ENCODE data around the gene COG4.
A peak's percentile ranks its signal among the peaks of the same experiment; 100 is the strongest.
"Not testable (repeated sequence)": the region's sequence is repeated elsewhere in the genome, so short reads cannot be mapped to it uniquely, and the experiment has no call there.

The COG4 gene

DNA sequence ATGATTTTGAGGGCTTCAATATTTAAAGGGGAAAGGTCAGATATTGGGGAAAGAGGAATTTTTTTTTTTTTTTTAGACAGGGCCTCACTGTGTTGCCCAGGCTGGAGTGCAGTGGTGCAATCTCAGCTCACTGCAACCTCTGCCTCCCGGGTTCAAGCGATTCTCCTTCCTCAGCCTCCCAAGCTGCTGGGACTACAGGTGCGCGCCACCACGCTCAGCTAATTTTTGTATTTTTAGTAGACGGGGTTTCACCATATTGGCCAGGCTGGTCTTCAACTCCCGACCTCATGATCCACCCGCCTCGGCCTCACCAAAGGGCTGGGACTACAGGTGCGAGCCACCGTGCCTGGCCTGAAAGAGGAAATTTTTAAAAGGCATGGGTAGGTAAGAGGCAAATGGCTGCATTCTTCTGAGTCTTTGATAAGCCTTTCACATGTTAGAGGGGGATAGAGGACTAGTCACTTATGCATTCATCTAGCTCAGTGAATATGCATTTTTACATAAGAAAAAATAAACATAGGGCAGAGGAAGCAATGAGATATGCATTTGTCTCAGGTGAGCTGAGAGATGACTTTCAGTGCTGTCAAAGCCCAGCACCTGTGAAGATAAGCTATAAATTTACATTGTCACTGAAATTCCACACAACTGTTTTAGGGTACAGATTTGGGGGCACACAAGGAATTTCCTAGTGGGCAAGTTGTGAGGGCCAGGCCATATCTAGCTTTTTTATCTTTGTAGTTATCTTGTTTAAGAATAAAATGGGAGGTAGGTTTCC lies 70.0 kb downstream of the COG4 start:
- no peak for DNase-seq

GRCh38 chr16:70451004-70451340 lies 72.4 kb downstream of the COG4 start:
- DNase-seq, result not testable (repeated sequence)

GRCh38 chr16:70450142-70451003 lies 73.0 kb downstream of the COG4 start:
- not testable (repeated sequence) for DNase-seq

DNA sequence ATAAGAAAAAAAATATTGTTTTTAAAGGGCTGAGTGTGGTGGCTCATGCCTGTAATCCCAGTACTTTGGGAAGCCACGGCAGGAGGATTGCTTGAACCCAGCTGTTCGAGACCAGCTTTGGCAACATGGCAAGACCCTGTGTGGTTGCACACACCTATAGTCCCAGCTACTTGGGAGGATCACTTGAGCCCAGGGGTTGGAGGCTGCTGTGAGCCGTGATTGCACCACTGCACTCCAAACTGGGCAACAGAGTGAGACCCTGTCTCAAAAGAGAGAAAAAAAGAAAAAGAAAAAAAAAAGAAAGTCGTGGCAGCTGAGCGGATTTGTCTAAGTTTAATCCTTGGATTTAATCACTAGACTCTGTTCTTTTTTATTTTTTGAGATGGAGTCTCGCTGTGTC lies 75.3 kb downstream of the COG4 start:
- no peak for DNase-seq

GRCh38 chr16:70444249-70445063 lies 78.9 kb downstream of the COG4 start:
- DNase-seq, result no peak

DNA sequence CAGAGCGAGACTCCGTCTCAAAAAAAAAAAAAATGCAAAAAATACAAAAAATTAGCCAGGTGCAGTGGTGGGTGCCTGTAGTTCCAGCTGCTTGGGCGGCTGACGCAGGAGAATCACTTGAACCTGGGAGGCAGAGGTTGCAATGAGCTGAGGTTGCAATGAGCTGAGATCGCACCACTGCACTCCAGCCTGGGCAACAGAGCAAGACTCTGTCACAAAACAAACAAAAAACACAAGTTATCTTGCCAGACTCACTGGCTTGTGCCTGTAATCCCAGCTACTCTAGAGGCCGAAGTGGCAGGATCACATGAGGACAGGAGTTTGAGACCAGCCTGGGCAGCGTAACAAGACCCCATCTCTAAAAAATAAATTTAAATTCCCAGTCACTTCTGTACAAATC lies 81.0 kb downstream of the COG4 start:
- no peak for DNase-seq

DNA sequence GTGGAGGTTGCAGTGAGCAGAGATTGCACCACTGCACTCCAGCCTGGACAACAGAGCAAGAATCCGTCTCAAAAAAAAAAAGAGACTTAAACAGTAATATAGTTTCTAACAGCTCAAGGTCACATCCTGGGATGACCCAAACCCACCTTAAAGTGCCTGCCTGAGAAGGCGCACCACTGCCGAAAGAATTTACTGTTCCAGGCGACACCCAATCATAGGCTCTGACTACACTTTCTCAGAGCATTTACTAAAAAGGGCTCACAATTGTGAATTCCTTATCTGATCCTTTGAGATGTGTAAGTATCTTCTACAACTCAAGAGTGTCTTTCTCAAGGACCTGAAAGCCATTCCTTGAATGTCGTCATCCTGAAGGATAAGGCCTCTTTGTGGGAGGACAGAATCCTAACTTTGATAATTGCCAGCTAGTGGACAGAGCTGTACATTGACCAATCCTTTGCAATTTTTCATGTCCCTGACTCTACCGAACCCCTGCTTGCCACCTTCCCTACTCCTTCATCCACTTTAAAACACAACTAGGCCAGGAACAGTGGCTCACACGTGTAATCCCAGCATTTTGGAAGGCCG lies 81.9 kb downstream of the COG4 start:
- DNase-seq, result no peak

GRCh38 chr16:70440009-70440692 lies 83.2 kb downstream of the COG4 start:
- DNase-seq, result no peak

DNA sequence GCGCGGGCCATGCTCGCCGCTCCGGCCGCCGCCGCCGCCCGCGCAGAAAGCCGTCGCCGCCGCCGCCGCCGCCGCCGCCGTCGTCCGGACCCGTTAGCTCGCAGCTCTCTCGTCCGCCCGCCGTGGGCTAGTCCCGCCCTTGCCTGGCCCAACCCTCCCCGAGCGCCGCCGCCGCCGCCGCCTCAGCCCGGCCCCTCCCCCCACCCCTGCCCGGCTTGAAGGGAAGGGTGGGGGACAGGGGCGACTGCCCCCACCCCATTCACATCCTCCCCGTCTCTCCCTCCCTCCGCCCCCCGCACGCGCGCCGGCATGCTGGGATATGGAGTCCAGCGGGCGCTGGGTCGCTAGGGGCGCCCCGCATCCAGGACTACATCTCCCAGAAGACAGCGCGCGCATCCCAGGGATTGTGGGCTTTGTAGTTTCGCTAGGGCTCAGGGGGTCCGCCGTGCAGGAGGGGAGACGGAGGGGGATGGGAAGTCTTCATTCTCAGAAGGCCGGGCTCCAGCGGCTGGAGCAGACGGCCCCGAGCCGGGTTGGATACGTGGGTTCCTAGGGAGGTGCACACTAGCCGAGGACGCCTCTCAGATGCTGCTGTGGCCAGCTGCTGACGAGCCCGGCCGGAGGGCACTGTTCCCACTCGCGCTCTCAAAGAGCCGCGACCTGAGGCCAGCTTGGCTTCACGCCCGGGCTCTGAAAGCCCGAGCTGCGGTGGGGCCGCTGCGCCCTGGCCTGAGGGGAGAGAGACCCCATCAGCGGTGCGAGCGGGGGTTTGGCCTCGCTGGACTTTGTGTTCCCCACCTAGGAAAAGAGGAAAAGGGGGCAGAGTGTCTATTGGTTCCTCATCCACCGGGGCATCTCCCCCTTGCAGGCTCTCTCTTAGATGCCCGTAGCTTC lies 84.1 kb downstream of the COG4 start, which contains the start of gene ST3GAL2:
TSS of gene ST3GAL2 (minus strand) at position 132 of the 894 bp plus-strand sequence. CDS start 40,570 bp downstream, outside the sequence.
- peak; percentile 87 for DNase-seq

DNA sequence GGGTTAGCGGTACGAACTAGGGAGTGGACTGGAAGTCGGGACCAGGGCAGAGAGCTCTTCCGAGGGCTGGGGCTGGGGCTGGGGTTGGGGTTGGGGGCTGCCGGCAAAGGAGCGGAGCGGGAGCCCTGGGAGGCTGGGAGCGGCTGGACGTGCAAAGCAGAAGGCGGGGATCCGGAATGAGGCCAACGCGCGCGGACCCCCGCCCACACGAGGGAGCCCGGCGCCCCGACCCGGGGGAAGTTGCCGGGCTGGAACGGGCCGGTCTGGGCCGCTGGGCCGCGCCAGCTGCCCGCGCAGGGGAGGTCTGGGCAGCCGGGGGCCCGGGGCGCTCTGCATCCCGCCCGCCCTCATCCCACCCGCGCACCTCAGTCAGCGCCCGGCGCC lies 84.8 kb downstream of the COG4 start:
- DNase-seq, result no peak

GRCh38 chr16:70437582-70438557 lies 85.5 kb downstream of the COG4 start:
- no peak for DNase-seq

- no peak for DNase-seq
Measured at GRCh38 chr16:70437017-70437581, 86.3 kb downstream of the COG4 start.

- DNase-seq, result no peak
Measured at GRCh38 chr16:70434484-70435260, 88.7 kb downstream of the COG4 start.

- no peak for DNase-seq
Measured at GRCh38 chr16:70433458-70434103, 89.8 kb downstream of the COG4 start.

DNA sequence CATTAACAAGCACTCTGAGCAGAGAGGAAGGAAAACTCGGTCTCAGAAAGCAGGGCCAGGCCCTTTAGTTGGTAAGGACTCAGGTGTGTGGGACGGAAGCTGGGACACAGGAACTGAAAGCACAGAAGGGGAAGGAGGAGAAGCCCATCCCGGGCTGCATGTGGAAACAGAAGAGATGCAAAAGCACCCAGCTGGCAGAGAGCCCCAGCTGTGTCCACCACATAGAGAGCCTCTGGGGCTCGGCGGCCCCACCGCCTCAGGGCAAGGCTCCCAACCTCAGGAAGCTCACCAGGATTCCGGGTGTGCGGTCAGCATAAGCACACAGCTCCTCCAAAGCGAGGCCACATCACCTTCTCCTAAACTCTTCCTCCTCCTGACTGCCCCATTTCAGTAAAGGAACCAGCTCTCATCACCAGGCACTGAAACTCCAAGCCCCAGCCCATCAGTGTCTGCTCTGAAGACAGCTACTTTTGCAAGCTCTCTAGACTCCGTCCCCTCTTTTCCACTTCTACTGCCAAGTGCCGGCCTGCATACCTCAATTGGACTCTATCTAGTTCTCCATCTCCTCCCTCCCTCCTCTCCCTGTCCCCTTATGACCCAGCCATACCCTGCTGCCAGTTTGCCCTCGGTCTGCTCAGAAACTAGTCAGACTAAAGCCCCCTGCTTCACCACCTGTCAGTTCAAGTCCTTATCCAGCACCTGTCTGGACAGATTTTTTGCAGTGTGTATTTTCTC lies 90.5 kb downstream of the COG4 start:
- no peak for DNase-seq

- no peak for DNase-seq
Measured at GRCh38 chr16:70432356-70432722, 91.0 kb downstream of the COG4 start.
